Measurements from ENCODE around the gene FOXP3.

Gene FOXP3

GRCh38 chrX:49211074-49211473 is 53.4 kb downstream of the FOXP3 start:
- no peak for DNase-seq

DNA sequence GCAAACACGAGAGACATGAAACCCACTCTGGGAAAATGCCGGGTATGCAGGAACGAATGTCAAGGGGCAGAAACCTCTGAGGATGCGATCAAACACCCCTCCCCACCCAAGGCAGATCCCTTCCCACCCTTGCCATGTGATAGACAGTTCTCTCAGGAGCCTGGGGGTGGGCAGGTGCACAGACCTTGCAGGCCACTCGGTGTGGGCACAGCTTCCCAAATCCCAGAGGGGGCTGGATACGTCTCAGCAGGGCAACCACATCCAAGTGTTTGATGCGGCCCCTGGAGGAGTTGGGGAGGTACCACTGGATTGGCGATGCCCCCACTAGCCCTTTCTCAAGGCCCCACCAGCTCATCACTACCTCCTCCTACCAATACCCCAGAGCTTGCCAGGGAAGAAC is 54.1 kb downstream of the FOXP3 start:
- no peak for DNase-seq

DNA sequence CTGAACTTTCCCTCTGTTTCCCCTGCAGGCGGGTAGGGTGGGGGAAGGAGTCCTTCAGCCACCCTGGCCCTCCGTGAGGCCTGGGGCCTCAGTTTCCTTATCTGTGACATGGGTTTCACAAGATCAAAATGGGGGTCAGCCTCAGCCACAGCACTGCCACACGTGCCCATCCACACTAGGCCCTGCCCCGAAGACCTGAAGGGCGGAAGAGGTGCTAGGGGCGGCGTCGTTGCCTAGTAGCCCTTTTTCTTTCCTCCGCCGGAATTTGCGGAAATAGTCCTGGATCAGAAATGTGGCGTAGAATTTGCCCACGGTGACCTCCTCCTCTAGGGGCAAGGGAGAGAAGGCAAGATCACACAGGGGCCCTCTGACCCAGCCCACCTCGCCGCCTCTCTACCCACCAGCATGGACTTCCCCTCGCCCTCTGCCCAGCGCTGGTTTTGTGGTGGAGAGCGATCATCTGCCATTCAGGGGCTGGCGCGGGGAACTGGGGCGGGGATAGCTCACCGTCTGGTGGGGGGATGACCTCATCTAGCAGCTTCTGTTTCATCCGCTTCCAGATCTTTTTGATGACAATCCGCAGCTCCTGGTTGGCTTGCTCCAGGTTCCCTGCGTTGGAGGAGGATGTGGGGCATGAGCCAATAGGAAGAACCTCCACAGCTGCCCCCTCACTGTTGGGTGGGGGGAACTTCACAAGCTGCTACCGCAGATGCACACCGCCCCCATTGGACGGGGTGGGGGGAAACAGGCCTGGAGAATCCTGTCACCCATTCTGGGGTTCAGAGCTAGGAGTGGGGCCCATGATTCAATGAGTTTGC is 54.9 kb downstream of the FOXP3 start:
- DNase-seq, result no peak

DNA sequence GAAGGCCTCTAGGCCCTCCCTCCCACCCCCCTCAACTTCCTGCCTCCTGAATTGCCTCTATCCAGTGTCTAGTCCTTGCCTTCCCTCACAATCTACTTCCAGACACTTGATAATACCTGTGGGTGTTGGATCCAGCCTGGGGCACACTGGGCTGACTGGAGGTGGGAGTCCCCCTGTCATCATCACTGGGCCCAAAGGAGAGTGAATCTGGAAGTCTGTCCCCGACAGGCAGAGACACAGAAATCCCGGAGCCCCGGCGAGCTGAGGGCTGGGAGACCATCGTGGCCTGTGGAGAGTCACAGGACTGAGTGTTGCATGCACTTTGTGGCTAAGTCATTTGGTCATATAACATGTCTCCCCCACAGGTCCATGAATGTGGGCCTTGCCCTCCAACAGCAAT is 56.1 kb downstream of the FOXP3 start:
- no peak for DNase-seq

DNA sequence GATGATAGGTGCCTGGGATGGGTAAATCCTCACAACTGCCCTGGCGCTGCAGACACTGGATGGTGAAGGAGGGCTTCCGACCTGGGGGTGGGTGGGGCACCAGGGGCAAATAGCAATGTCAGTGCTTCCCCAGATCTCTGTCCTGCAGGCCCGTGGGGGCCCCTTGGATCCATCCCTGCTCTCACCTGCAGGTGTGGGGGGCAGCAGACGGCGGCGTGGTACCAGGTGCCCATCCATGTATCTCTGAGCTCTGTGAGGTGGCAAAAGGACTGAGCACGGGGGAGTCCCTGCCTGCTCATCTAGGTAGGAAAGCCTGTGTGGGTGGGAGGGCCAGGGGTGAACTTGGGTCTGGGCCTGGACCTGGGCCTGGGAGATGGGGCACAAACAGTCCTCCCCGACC is 58.0 kb downstream of the FOXP3 start:
- DNase-seq, result no peak

GRCh38 chrX:49205443-49205842 is 59.1 kb downstream of the FOXP3 start:
- DNase-seq, result no peak

- DNase-seq, result no peak
Measured at GRCh38 chrX:49204709-49205108, 59.8 kb downstream of the FOXP3 start.

DNA sequence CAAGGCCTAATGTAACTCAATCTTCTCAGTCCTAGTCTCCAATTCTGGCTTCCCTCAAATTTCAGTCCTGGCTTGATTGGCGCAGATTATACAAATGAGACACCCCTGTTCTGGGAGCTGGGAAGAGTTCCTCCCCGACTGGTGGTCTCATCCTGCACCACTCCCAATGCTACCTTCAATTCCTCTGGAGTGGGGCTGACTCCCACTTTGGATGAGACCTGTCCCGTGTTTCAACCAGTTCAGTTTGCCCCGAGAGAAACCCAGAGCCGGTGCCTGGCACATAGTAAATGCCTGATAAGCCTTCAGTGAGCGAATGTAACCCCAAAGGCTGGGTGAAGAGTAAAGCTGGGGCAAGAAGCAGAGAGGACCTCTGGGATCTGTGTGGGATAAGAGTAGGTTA is 60.5 kb downstream of the FOXP3 start:
- no peak for DNase-seq

- DNase-seq, result no peak
Measured at GRCh38 chrX:49203536-49203935, 61.0 kb downstream of the FOXP3 start.

- DNase-seq, result no peak
Measured at GRCh38 chrX:49202022-49202421, 62.5 kb downstream of the FOXP3 start.
